Skeletal muscle tissue (tissue), 4 donors: Measurements from ENCODE around the gene ARHGAP6. TPM values are rescaled to one million over a fixed set of nuclear protein-coding genes. Genes with fewer than 3 reads are reported as not detected.

Experiments used
- H3K27ac ChIP-seq: one replicate; pipeline ENCODE4 v1.7.0; 2013; ENCODE audit warnings: mild to moderate bottlenecking, low read depth, low read length, inconsistent platforms
- H3K27me3 ChIP-seq, 3 donors: one replicate each; pipeline ENCODE4 v1.7.0; 2013; ENCODE audit warnings: low read length in 3 of 3; ENCODE audit not compliant: control insufficient read depth in 3 of 3, insufficient read depth in 3 of 3
- H3K36me3 ChIP-seq, 3 donors: one replicate each; pipeline ENCODE4 v1.7.0; 2013; ENCODE audit warnings: low read length in 3 of 3; ENCODE audit not compliant: control insufficient read depth in 3 of 3, insufficient read depth in 3 of 3
- H3K4me1 ChIP-seq, 3 donors: one replicate each; pipeline ENCODE4 v1.7.0; 2013; ENCODE audit warnings: low read length in 3 of 3, mild to moderate bottlenecking in 3 of 3; ENCODE audit not compliant: control insufficient read depth in 3 of 3, insufficient read depth in 3 of 3
- H3K4me3 ChIP-seq, 3 donors: one replicate each; pipeline ENCODE4 v1.7.0; 2013; ENCODE audit warnings: low read length in 3 of 3
- H3K9ac ChIP-seq, 3 donors: one replicate each; pipeline ENCODE4 v1.7.0; 2013; ENCODE audit warnings: low read length in 3 of 3, mild to moderate bottlenecking in 3 of 3, moderate library complexity in 2 of 3, low read depth in 1 of 3
- H3K9me3 ChIP-seq, 3 donors: one replicate each; pipeline ENCODE4 v1.7.0; 2013; ENCODE audit warnings: low read length in 3 of 3; ENCODE audit not compliant: control insufficient read depth in 3 of 3
- total RNA-seq: library from RNA; depleted of rRNA; stranded (reverse); fragments of >200 nt; gene quantifications from one replicate; pipeline ENCODE4 v1.2.3, GENCODE V29; 2014
- donor health status: Osteomylitis.

Gene ARHGAP6
- total RNA-seq, 1 donor from 2014 or later: 8.4 TPM

GRCh38 chrX:11472381-11472780 lies 193.3 kb downstream of the ARHGAP6 start:
- Histone ChIP-seq H3K9me3 (no peaks in the 10 kb centered on the region), H3K4me1 (peaks cover 0 to 6% (median 4%) of the 10 kb centered on the region in 3 donors), H3K27me3 (no peaks in the 10 kb centered on the region), H3K36me3 (no peaks in the 10 kb centered on the region), H3K9ac (no peak overlapping the region), H3K27ac (no peak overlapping the region), H3K4me3 (no peak overlapping the region)

- no peaks in the 10 kb centered on the region for H3K36me3 ChIP-seq
- H3K27ac ChIP-seq: no peak overlapping the region
- H3K9ac ChIP-seq: no peak overlapping the region
- H3K9me3 ChIP-seq: no peaks in the 10 kb centered on the region
- peaks cover 0 to 6% (median 4%) of the 10 kb centered on the region in 3 donors for H3K4me1 ChIP-seq
- H3K4me3 ChIP-seq: no peak overlapping the region
- no peaks in the 10 kb centered on the region for H3K27me3 ChIP-seq
Measured at GRCh38 chrX:11470250-11470974, 195.3 kb downstream of the ARHGAP6 start.

- no peak overlapping the region for H3K4me3 ChIP-seq
- no peaks in the 10 kb centered on the region for H3K9me3 ChIP-seq
- H3K4me1 ChIP-seq: peaks cover 0 to 10% (median 4%) of the 10 kb centered on the region in 3 donors
- no peak overlapping the region for H3K9ac ChIP-seq
- H3K27me3 ChIP-seq: no peaks in the 10 kb centered on the region
- H3K36me3 ChIP-seq: no peaks in the 10 kb centered on the region
- no peak overlapping the region for H3K27ac ChIP-seq
Measured at GRCh38 chrX:11465648-11466411, 199.9 kb downstream of the ARHGAP6 start.

GRCh38 chrX:11464836-11465463 lies 200.8 kb downstream of the ARHGAP6 start:
- Histone ChIP-seq H3K9me3 (no peaks in the 10 kb centered on the region), H3K9ac (no peak overlapping the region), H3K27ac (no peak overlapping the region), H3K4me1 (peaks cover 0 to 4% (median 0%) of the 10 kb centered on the region in 3 donors), H3K27me3 (no peaks in the 10 kb centered on the region), H3K36me3 (no peaks in the 10 kb centered on the region), H3K4me3 (no peak overlapping the region)

- H3K27ac ChIP-seq: no peak overlapping the region
- no peaks in the 10 kb centered on the region for H3K9me3 ChIP-seq
Measured at GRCh38 chrX:11464380-11464779, 201.3 kb downstream of the ARHGAP6 start.

GRCh38 chrX:11462648-11463047 lies 203.1 kb downstream of the ARHGAP6 start:
- H3K4me3 ChIP-seq: no peak overlapping the region
- no peaks in the 10 kb centered on the region for H3K36me3 ChIP-seq
- no peaks in the 10 kb centered on the region for H3K27me3 ChIP-seq
- H3K4me1 ChIP-seq: peaks cover 0 to 4% (median 0%) of the 10 kb centered on the region in 3 donors
- H3K9me3 ChIP-seq: no peaks in the 10 kb centered on the region
- H3K9ac ChIP-seq: no peak overlapping the region
- no peak overlapping the region for H3K27ac ChIP-seq

More at GRCh38 chrX:11464380-11464779, 201.3 kb downstream of the ARHGAP6 start:
- Histone ChIP-seq H3K27me3 (no peaks in the 10 kb centered on the region), H3K4me1 (peaks cover 0 to 4% (median 0%) of the 10 kb centered on the region in 3 donors), H3K9ac (no peak overlapping the region), H3K4me3 (no peak overlapping the region), H3K36me3 (no peaks in the 10 kb centered on the region)

GRCh38 chrX:11462136-11462535 lies 203.6 kb downstream of the ARHGAP6 start:
- Histone ChIP-seq H3K9me3 (no peaks in the 10 kb centered on the region), H3K9ac (no peak overlapping the region), H3K4me1 (peaks cover 0 to 4% (median 0%) of the 10 kb centered on the region in 3 donors), H3K27me3 (no peaks in the 10 kb centered on the region), H3K4me3 (no peak overlapping the region), H3K36me3 (no peaks in the 10 kb centered on the region), H3K27ac (no peak overlapping the region)

GRCh38 chrX:11461201-11462001 lies 204.3 kb downstream of the ARHGAP6 start:
- Histone ChIP-seq H3K4me3 (no peak overlapping the region), H3K27ac (no peak overlapping the region)

GRCh38 chrX:11460347-11460746 lies 205.4 kb downstream of the ARHGAP6 start:
- H3K4me3 ChIP-seq: no peak overlapping the region
- peaks cover 0 to 4% (median 0%) of the 10 kb centered on the region in 3 donors for H3K4me1 ChIP-seq
- H3K36me3 ChIP-seq: no peaks in the 10 kb centered on the region
- H3K27ac ChIP-seq: no peak overlapping the region
- H3K27me3 ChIP-seq: no peaks in the 10 kb centered on the region
- H3K9ac ChIP-seq: no peak overlapping the region
- no peaks in the 10 kb centered on the region for H3K9me3 ChIP-seq

More at GRCh38 chrX:11461201-11462001, 204.3 kb downstream of the ARHGAP6 start:
- no peaks in the 10 kb centered on the region for H3K36me3 ChIP-seq
- no peaks in the 10 kb centered on the region for H3K9me3 ChIP-seq
- H3K9ac ChIP-seq: no peak overlapping the region
- H3K4me1 ChIP-seq: peaks cover 0 to 4% (median 0%) of the 10 kb centered on the region in 3 donors
- H3K27me3 ChIP-seq: no peaks in the 10 kb centered on the region
